Activated CD8-positive, alpha-beta memory T cell treated with anti-CD3 and anti-CD28 coated beads for 36 hours (primary cell): ENCODE data around the gene IQCE. TPM values are rescaled to one million over a fixed set of nuclear protein-coding genes. Genes with fewer than 3 reads are reported as not detected.

Experiments
- CTCF ChIA-PET: fragments of 350-600 bp; sonication (Branson Sonifier 250); formaldehyde crosslinking; loops from one replicate; lab custom pipeline; 2021; ENCODE audit warnings: antibody characterized with exemption; lab: Charles Lee
- POLR2A ChIA-PET: fragments of 350-600 bp; sonication (Branson Sonifier 250); formaldehyde crosslinking; loops from one replicate; lab custom pipeline; 2021; ENCODE audit warnings: antibody characterized with exemption; lab: Charles Lee
- total RNA-seq, 2 experiments: library from RNA; stranded (reverse); gene quantifications; one replicate each; pipeline ENCODE4 v1.2.3, GENCODE V29; 2021

IQCE gene
- 10 to 100 TPM; 10.3 to 11.2 TPM for total RNA-seq

GRCh38 chr7:2558629-2559282 lies at the start of gene IQCE:
IQCE (plus strand) TSS chr7:2558979; CDS start chr7:2559182, 203 bp downstream.
- CTCF ChIA-PET: interaction anchor here (1.0 kb wide), 1 partner anchor 36 kb away, joined by 3 read pairs; no protein-coding TSS in a partner anchor
- POLR2A ChIA-PET: interaction anchor here (0.6 to 1.3 kb wide), 2 partner anchors 37 to 452 kb away, joined by 4 to 5 read pairs; no protein-coding TSS in a partner anchor

- CTCF ChIA-PET: interaction anchor here (2.0 to 2.4 kb wide), 2 partner anchors 41 to 58 kb away, joined by 6 to 11 read pairs; no protein-coding TSS in a partner anchor
- POLR2A ChIA-PET: interaction anchor here (0.6 to 1.7 kb wide), 5 partner anchors 10 to 122 kb away, joined by 3 to 9 read pairs (median 5); no protein-coding TSS in a partner anchor
Measured at GRCh38 chr7:2509298-2509906, 49.4 kb upstream of the IQCE start.

GRCh38 chr7:2510130-2510776 lies 48.5 kb upstream of the IQCE start:
- ChIA-PET POLR2A (interaction anchor here (0.6 to 1.4 kb wide), 3 partner anchors 19 to 121 kb away, joined by 3 to 4 read pairs (median 3); no protein-coding TSS in a partner anchor), CTCF (interaction anchor here (0.8 to 2.4 kb wide), 4 partner anchors 10 to 58 kb away, joined by 3 to 11 read pairs (median 5); no protein-coding TSS in a partner anchor)

- CTCF ChIA-PET: interaction anchor here (0.8 to 1.0 kb wide), 2 partner anchors 9 to 11 kb away, joined by 3 to 4 read pairs; no protein-coding TSS in a partner anchor
- POLR2A ChIA-PET: interaction anchor here (1.0 to 1.4 kb wide), 2 partner anchors 11 to 18 kb away, joined by 3 to 4 read pairs; no protein-coding TSS in a partner anchor
Measured at GRCh38 chr7:2510909-2511768, 47.6 kb upstream of the IQCE start.

GRCh38 chr7:2511769-2512168 lies 47.0 kb upstream of the IQCE start:
- POLR2A ChIA-PET: interaction anchor here (1.0 kb wide), 1 partner anchor 11 kb away, joined by 4 read pairs; no protein-coding TSS in a partner anchor

GRCh38 chr7:2512179-2512661 lies 46.6 kb upstream of the IQCE start:
- ChIA-PET CTCF (interaction anchor here (0.6 kb wide), 1 partner anchor 43 kb away, joined by 3 read pairs; no protein-coding TSS in a partner anchor), POLR2A (interaction anchor here (0.6 kb wide), 1 partner anchor 203 kb away, joined by 5 read pairs; no protein-coding TSS in a partner anchor)

More at GRCh38 chr7:2511769-2512168, 47.0 kb upstream of the IQCE start:
- CTCF ChIA-PET: no interaction called here

- CTCF ChIA-PET: interaction anchor here (0.6 kb wide), 1 partner anchor 43 kb away, joined by 3 read pairs; no protein-coding TSS in a partner anchor
- POLR2A ChIA-PET: interaction anchor here (0.6 kb wide), 1 partner anchor 203 kb away, joined by 5 read pairs; no protein-coding TSS in a partner anchor
Measured at GRCh38 chr7:2512713-2513112, 46.1 kb upstream of the IQCE start.

GRCh38 chr7:2513702-2514101 lies 45.1 kb upstream of the IQCE start:
- CTCF ChIA-PET: no interaction called here
- POLR2A ChIA-PET: no interaction called here

- POLR2A ChIA-PET: no interaction called here
- CTCF ChIA-PET: no interaction called here
Measured at GRCh38 chr7:2514473-2515423, 44.0 kb upstream of the IQCE start.

- POLR2A ChIA-PET: no interaction called here
- CTCF ChIA-PET: no interaction called here
Measured at GRCh38 chr7:2515424-2516193, 43.2 kb upstream of the IQCE start.

GRCh38 chr7:2516194-2516555 lies 42.6 kb upstream of the IQCE start:
- CTCF ChIA-PET: no interaction called here

GRCh38 chr7:2517026-2517425 lies 41.8 kb upstream of the IQCE start:
- ChIA-PET CTCF (interaction anchor here (1.3 kb wide), 1 partner anchor 9 kb away, joined by 3 read pairs; no protein-coding TSS in a partner anchor), POLR2A (interaction anchor here (1.1 kb wide), 1 partner anchor 12 kb away, joined by 3 read pairs; no protein-coding TSS in a partner anchor)

More at GRCh38 chr7:2516194-2516555, 42.6 kb upstream of the IQCE start:
- POLR2A ChIA-PET: no interaction called here

GRCh38 chr7:2517678-2518507 lies 40.9 kb upstream of the IQCE start:
- ChIA-PET CTCF (interaction anchor here (1.3 kb wide), 1 partner anchor 10 kb away, joined by 3 read pairs; no protein-coding TSS in a partner anchor), POLR2A (interaction anchor here (1.1 kb wide), 1 partner anchor 11 kb away, joined by 3 read pairs; no protein-coding TSS in a partner anchor)

GRCh38 chr7:2518737-2519118 lies 40.1 kb upstream of the IQCE start:
- CTCF ChIA-PET: no interaction called here
- POLR2A ChIA-PET: no interaction called here
